H1 (cell line): ENCODE data around the gene SH3D19.

Experiments used
- EZH2 ChIP-seq: fragments of 200-600 bp; sonication (generic); IDR thresholded peaks from 2 replicates; pipeline ENCODE4 v1.7.1; 2012; ENCODE audit warnings: low read depth, mild to moderate bottlenecking, moderate library complexity, low read length, inconsistent platforms; ENCODE audit not compliant: severe bottlenecking
- HDAC2 ChIP-seq, 2 experiments: fragments of 300-600 bp in 1 of 2; sonication (generic) in 1 of 2; IDR thresholded peaks; 2 replicates each; pipeline ENCODE4 v1.6.1; 2011 to 2012; ENCODE audit warnings: low read depth in 2 of 2, low read length in 2 of 2, mild to moderate bottlenecking in 2 of 2, moderate library complexity in 2 of 2, borderline replicate concordance in 1 of 2, inconsistent platforms in 1 of 2
- RAD21 ChIP-seq, 2 experiments: IDR thresholded peaks in 1 of 2; conservative IDR thresholded peaks in 1 of 2; 2 replicates each; pipeline ENCODE4 v1.6.1; 2011; ENCODE audit warnings: low read depth in 2 of 2, low read length in 2 of 2, improper control_type of control experiment in 1 of 2, inconsistent platforms in 1 of 2, mild to moderate bottlenecking in 1 of 2, moderate library complexity in 1 of 2
- TAF1 ChIP-seq: IDR thresholded peaks from 2 replicates; pipeline ENCODE4 v1.6.1; 2011; ENCODE audit warnings: mild to moderate bottlenecking, low read depth, low read length
- TF ChIP-seq, protein P1 (sequence below), 3 experiments: IDR thresholded peaks; 1 replicate in 2 of 3; 2 replicates in 1 of 3; pipeline versions ENCODE4 v1.5.1 to v1.6.1; 2011; ENCODE audit warnings: low read length in 3 of 3, mild to moderate bottlenecking in 3 of 3, inconsistent platforms in 2 of 3, low read depth in 1 of 3, moderate library complexity in 1 of 3; ENCODE audit not compliant: insufficient read depth in 1 of 3; ENCODE audit errors: control extremely low read depth in 1 of 3

DNA sequence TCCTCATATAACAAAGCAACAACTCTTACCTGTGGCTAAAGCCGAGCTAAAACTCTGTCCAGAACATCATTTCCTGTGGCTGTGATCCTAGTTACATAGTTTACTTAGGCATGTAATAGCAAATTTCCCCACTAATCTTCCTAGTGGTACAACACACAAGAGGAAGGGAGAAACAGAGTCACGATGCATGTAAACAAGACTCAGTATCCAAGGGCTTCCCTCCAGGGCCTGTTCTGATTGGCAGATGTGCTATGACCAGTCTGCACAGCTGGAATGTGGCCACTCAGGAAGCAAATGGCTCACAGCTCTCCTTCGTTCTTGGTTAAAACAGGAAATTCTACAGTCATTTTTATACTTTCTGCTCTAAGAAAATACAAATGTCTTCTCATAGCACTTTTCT is 97.7 kb downstream of the SH3D19 start:
- TF ChIP-seq RAD21 (IDR thresholded peaks at IDR 0.05 in 1 of 2, conservative IDR thresholded peaks at IDR 0.05 in 1 of 2; ENCODE audit: low read depth in 2 of 2, low read length in 2 of 2) (no peak), HDAC2 (IDR thresholded peaks at IDR 0.05; ENCODE audit: borderline replicate concordance in 1 of 2, low read depth in 2 of 2, low read length in 2 of 2) (no peak), EZH2 (no peak), TAF1 (no peak)
- TF ChIP-seq, protein P1, sequence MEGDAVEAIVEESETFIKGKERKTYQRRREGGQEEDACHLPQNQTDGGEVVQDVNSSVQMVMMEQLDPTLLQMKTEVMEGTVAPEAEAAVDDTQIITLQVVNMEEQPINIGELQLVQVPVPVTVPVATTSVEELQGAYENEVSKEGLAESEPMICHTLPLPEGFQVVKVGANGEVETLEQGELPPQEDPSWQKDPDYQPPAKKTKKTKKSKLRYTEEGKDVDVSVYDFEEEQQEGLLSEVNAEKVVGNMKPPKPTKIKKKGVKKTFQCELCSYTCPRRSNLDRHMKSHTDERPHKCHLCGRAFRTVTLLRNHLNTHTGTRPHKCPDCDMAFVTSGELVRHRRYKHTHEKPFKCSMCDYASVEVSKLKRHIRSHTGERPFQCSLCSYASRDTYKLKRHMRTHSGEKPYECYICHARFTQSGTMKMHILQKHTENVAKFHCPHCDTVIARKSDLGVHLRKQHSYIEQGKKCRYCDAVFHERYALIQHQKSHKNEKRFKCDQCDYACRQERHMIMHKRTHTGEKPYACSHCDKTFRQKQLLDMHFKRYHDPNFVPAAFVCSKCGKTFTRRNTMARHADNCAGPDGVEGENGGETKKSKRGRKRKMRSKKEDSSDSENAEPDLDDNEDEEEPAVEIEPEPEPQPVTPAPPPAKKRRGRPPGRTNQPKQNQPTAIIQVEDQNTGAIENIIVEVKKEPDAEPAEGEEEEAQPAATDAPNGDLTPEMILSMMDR (IDR thresholded peaks at IDR 0.05; ENCODE audit: control extremely low read depth in 1 of 3, insufficient read depth in 1 of 3, low read depth in 1 of 3, low read length in 3 of 3), result no peak
